ENCODE data around the gene JAKMIP2.

JAKMIP2 gene

GRCh38 chr5:147779694-147780093 lies 2.8 kb downstream of the JAKMIP2 start:
- Histone ChIP-seq H3K9me3 (no peaks in the 10 kb centered on the region; the same call in 1 of the 2 replicates), H3K27me3 (no peaks in the 10 kb centered on the region), H3K4me3 (ENCODE audit: low read depth, low read length) (no peak overlapping the region; the same call in 1 of the 2 replicates), H3K36me3 (no peaks in the 10 kb centered on the region), H3K4me1 (peaks cover 6% of the 10 kb centered on the region)
- TF ChIP-seq CTCF (IDR thresholded peaks at IDR 0.05; ENCODE audit: low read depth, low read length): no peak
- DNase-seq: no peak

GRCh38 chr5:147776989-147777388 lies 5.5 kb downstream of the JAKMIP2 start:
- Histone ChIP-seq H3K4me3 (ENCODE audit: low read depth, low read length) (no peak overlapping the region), H3K4me1 (no peaks in the 10 kb centered on the region; the same call in none of the 2 replicates), H3K36me3 (no peaks in the 10 kb centered on the region), H3K9me3 (no peaks in the 10 kb centered on the region; the same call in 1 of the 2 replicates), H3K27me3 (no peaks in the 10 kb centered on the region)
- no peak for TF ChIP-seq CTCF (IDR thresholded peaks at IDR 0.05; ENCODE audit: low read depth, low read length)
- no peak for DNase-seq

- no peak for TF ChIP-seq CTCF (IDR thresholded peaks at IDR 0.05; ENCODE audit: low read depth, low read length)
- Histone ChIP-seq H3K9me3 (no peaks in the 10 kb centered on the region; the same call in 1 of the 2 replicates), H3K4me1 (no peaks in the 10 kb centered on the region; the same call in 1 of the 2 replicates), H3K4me3 (ENCODE audit: low read depth, low read length) (no peak overlapping the region), H3K36me3 (no peaks in the 10 kb centered on the region), H3K27me3 (no peaks in the 10 kb centered on the region)
- no peak for DNase-seq
Measured at GRCh38 chr5:147773587-147773986, 8.9 kb downstream of the JAKMIP2 start.

- DNase-seq: no peak
- Histone ChIP-seq H3K4me1 (no peaks in the 10 kb centered on the region; the same call in 1 of the 2 replicates), H3K27me3 (no peaks in the 10 kb centered on the region), H3K36me3 (no peaks in the 10 kb centered on the region), H3K9me3 (no peaks in the 10 kb centered on the region; the same call in 1 of the 2 replicates), H3K4me3 (ENCODE audit: low read depth, low read length) (no peak overlapping the region)
- no peak for TF ChIP-seq CTCF (IDR thresholded peaks at IDR 0.05; ENCODE audit: low read depth, low read length)
Measured at GRCh38 chr5:147773139-147773538, 9.4 kb downstream of the JAKMIP2 start.

- Histone ChIP-seq H3K4me1 (no peaks in the 10 kb centered on the region), H3K36me3 (no peaks in the 10 kb centered on the region), H3K27me3 (no peaks in the 10 kb centered on the region), H3K4me3 (ENCODE audit: low read depth, low read length) (no peak overlapping the region), H3K9me3 (no peaks in the 10 kb centered on the region)
- no peak for TF ChIP-seq CTCF (IDR thresholded peaks at IDR 0.05; ENCODE audit: low read depth, low read length)
- DNase-seq: no peak
Measured at GRCh38 chr5:147767048-147767447, 15.5 kb downstream of the JAKMIP2 start.

- Histone ChIP-seq H3K36me3 (no peaks in the 10 kb centered on the region), H3K4me1 (no peaks in the 10 kb centered on the region), H3K9me3 (no peaks in the 10 kb centered on the region), H3K4me3 (ENCODE audit: low read depth, low read length) (no peak overlapping the region), H3K27me3 (no peaks in the 10 kb centered on the region)
- no peak for TF ChIP-seq CTCF (IDR thresholded peaks at IDR 0.05; ENCODE audit: low read depth, low read length)
- DNase-seq: no peak
Measured at GRCh38 chr5:147763791-147764525, 18.6 kb downstream of the JAKMIP2 start.
